GM19193 (cell line): ENCODE data around the gene MAPT.

Experiments
- POLR2A ChIP-seq: IDR thresholded peaks from 4 replicates; pipeline ENCODE4 v1.6.1; 2011; ENCODE audit not compliant: insufficient read depth, insufficient read length; ENCODE audit errors: extremely low read depth

Gene MAPT

DNA sequence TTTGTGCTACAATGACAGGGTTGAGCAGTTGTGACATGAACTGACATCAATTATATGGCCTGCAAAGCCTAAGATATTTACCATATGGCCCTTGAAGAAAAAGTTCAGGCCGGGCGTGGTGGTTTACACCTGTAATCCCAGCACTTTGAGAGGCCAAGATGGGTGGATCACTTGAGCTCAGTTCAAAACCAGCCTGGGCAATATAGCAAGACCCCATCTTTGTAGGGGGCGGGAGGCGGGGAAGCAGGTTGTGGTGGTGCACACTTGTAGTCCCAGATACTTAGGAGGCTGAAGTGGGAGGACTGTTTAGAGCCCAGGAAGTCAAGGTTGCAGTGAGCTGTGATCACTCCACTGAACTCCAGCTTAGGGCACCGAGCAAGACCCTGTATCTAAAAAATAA, 153.0 kb downstream of the MAPT start:
- no peak for TF ChIP-seq POLR2A

- no peak for TF ChIP-seq POLR2A
These were observed 153.5 kb downstream of the MAPT start for GRCh38 chr17:46047856-46048255.

DNA sequence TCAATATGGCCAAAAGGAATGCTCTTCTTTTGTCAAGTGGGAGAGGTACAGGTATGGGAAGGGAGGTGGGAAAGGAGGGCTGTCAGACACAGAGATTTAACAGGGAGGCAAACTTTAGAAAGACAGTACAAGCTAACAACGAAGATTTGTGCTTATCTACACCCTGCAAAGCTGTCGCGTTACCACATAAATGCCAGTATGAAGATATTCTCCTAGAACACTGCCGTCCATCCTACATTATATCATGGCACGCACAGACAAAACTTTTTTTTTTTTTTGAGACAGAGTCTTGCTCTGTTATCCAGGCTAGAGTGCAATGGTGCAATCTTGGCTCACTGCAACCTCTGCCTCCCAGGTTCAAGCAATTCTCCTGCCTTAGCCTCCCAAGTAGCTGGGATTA, 155.3 kb downstream of the MAPT start:
- no peak for TF ChIP-seq POLR2A

GRCh38 chr17:46053911-46054534, 159.7 kb downstream of the MAPT start:
- no peak for TF ChIP-seq POLR2A

- TF ChIP-seq POLR2A: no peak
These were observed 162.5 kb downstream of the MAPT start for GRCh38 chr17:46056800-46057304.

DNA sequence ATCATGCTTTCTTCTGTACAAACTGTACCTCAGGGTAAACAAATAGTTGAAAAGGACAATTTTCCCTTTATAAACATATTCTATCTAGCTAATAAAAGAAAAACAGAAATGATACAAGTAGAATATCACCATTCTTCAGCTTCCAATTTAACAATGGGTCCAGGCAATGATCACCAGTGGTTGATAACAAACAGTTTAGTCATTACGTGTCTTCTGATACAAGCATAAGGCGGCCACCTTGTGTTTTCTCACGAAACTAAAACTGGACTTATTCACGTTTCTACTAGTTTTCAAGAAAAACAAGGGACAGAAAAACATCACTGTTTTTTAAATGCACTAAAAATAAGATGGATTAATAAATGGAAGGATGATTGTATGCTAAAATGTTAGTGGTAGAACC, 163.0 kb downstream of the MAPT start:
- no peak for TF ChIP-seq POLR2A

GRCh38 chr17:46059486-46059885, 165.1 kb downstream of the MAPT start:
- no peak for TF ChIP-seq POLR2A

GRCh38 chr17:46060461-46060860, 166.1 kb downstream of the MAPT start:
- no peak for TF ChIP-seq POLR2A

- TF ChIP-seq POLR2A: no peak
These were observed 167.1 kb downstream of the MAPT start for GRCh38 chr17:46061435-46061834.

DNA sequence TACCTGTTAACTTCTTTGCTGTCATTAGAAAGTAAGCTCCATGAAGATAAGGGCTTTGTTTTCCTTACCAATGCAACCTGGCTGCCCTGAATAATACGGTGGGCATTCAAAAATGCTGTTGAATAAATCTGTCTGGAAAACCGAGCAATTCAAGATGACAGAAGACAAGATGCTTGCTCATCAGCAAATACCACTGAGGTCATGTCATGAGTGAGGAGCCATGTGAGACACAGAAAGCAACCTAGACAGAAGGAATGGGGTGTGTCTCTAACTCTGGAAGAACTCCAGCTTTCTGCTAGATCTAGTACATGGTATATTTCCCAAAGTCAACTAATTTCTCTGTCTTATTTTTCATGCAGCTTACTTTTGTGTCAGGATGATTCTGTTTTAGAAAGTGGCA, 168.9 kb downstream of the MAPT start:
- TF ChIP-seq POLR2A: no peak

GRCh38 chr17:46064460-46064859, 170.1 kb downstream of the MAPT start:
- no peak for TF ChIP-seq POLR2A

GRCh38 chr17:46071796-46072195, 177.4 kb downstream of the MAPT start:
- TF ChIP-seq POLR2A: no peak

DNA sequence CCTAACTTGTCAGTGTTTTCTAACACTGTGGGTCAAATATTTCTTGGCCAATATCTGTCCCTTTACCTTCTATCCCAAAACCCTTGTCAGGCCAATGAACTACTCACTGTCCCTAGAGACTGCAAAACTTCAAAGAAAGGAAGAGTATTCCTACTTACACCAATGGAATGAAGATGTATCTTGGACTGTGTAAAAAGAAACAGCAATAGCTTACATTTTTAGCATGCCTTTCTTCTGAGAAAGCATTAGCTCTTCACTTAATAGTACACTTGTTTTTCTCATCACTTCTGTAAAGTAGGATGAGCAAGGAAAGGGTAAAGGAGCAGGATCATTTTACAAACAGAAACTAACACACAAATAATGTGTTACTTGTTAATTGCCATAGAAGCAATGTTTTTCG, 178.6 kb downstream of the MAPT start:
- TF ChIP-seq POLR2A: no peak

- TF ChIP-seq POLR2A: no peak
These were observed 180.2 kb downstream of the MAPT start for GRCh38 chr17:46074540-46074939.
